NT2/D1 (cell line): ENCODE data around the gene COL6A2.

Experiments used
- YY1 ChIP-seq: IDR thresholded peaks from 2 replicates; pipeline ENCODE4 v1.6.1; 2011; ENCODE audit not compliant: insufficient read length, insufficient read depth
- ZNF274 ChIP-seq: IDR thresholded peaks from 2 replicates; pipeline ENCODE4 v1.6.1; 2011; ENCODE audit warnings: mild to moderate bottlenecking, low read depth, low read length

DNA sequence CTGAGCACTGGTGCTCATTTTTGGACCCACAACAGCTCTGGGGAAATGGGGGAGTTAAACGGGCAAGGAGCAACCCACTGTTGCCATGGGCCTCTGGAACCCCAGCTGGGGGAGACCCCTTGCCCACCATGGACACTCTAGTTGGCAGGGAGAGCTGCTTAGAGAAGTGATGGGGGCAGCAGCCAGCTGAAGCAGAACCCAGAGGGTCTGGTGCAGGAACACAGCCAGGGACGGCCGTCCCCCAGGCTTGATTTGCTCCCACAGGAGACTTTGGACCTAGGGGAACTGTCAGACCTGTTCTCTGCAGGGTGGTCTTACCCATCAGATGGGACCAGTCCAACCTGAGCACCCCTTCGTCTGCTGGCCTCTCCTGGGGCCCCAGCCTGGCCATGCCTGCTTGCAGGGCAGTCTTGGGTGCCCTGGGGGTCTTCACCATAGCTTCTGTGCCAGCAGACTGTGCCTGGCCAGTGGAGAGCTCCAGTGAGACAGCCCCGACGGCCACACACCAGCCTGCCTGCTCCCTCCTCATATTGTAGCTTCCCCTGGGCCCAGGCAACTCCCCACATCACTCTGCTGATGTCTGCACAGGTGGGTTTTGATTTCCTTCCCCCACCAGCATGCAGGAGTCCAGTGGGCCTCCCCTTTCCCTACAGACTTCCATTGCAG lies 75.1 kb downstream of the COL6A2 start:
- TF ChIP-seq YY1: no peak
- no peak for TF ChIP-seq ZNF274
